Measurements from ENCODE around the gene EIF4G3.
"Not testable (repeated sequence)": the region's sequence is repeated elsewhere in the genome, so short reads cannot be mapped to it uniquely, and the experiment has no call there.

EIF4G3 gene

GRCh38 chr1:20867062-20867461 lies 309.6 kb downstream of the EIF4G3 start:
- no peak for DNase-seq

- no peak for DNase-seq
These were observed 311.7 kb downstream of the EIF4G3 start for GRCh38 chr1:20865001-20865400.

DNA sequence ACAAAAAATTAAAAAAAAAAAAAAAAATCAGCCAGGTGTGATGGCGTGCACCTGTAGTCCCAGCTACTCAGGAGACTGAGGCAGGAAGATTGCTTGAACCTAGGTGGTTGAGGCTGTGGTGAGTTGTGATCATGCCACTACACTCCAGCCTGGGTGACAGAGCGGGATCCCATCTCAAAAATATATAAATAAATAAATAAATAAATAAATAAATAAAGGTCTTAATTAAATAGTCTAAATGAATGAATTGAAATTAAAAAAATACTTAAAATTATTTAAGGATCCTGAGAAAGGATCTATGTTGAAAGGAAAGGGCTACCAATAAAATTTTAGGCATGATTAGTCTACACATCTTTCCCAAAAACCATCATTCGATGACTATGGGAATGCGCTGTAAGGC lies 322.2 kb downstream of the EIF4G3 start:
- no peak for DNase-seq

GRCh38 chr1:20851791-20852190 lies 324.9 kb downstream of the EIF4G3 start:
- DNase-seq, result not testable (repeated sequence)

DNA sequence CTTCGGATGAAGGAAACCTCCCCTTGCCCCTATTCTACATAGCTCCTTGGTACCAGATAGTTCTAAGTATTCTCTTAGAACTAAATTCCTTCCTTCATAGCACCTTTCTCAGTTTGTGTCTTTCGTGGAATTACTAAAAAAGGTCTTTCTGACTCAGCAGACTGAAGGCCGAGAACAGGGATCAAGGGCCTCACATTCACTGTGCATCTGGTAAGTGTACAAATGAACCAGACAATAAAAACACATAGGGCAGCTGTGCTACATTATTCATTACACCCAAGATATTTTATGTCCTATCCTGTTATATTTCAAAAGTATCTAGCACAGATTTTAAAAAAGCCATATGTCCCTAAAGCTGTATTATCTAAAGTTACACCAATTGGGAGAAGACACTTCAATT lies 326.7 kb downstream of the EIF4G3 start:
- no peak for DNase-seq

GRCh38 chr1:20849100-20849499 lies 327.6 kb downstream of the EIF4G3 start:
- DNase-seq, result no peak

DNA sequence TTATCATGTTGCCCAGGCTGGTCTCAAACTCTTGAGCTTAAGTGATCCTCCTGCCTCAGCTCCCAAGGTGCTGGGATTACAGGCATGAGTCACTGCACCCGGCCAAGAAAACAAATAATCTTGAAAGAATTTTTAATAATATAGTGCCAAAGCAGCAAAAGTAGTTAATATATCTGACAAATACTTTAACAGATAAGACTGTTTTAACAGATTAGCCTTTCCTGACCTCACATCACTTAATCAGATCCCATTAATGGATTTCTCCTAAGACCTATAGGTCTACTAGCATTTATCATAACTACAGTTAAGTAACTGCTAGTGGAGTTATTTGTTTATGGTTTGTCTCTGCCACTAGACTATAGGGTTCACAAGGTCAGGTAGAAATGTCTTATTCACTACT lies 328.5 kb downstream of the EIF4G3 start:
- no peak for DNase-seq

- no peak for DNase-seq
These were observed 329.1 kb downstream of the EIF4G3 start for GRCh38 chr1:20847611-20848080.

DNA sequence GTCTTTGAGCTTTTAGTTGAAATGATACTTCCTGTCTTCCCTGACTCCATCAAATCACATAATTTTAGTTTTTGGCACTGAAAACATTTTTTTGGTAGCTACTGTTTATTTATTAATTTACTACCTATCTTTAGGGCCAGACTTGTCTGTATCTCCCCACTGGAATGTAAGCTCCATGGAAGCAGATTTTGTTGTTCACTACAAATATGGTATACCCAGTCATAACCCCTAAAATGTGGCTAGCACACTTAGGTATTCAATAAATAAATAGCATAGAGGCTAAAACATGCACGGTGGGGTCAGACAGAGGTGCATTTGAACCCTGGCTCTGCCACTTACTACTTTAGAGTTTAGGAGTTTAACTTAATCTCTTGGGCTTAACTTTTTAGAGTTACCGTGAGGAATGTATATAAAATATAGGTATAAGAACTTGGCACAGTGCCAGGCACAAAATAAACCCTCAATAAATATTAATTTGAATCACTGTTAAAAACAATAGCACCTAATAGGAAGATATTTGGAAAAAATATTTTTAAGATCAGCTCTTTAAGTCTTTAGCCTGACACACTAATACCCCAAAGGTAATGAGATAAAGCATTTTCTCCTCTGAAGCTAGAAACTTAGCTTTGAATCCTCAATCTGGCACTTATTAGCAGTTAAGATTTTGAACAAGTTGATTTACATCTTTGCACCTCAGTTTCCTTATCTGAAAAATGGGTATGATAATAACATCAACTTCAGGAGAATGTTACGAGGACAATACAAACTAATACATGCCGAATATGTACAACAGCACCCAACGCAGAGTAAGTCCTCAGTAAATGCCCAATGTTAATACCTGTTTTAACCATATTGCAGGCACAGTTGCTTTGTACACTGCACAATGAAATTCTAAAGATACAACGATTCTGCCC lies 330.0 kb downstream of the EIF4G3 start:
- DNase-seq, result no peak

DNA sequence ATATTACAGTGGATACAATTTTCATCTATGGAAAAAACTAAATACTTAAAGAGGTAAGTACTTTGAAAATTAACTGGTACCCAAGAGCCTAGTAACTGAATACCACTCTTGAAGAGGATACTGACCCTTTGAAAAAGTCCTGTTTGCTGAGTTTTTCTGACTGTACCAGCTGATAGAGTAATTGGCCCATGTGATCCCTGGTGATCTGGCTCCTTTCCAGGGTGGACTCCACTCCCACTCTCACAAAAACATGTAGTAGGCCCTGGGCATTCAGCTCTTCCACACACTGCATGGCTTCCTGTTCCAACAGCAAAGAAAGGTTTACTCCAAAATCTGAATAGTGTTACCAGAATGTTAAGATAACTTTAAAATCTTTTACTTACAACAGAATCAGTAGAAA lies 336.0 kb downstream of the EIF4G3 start:
- no peak for DNase-seq

DNA sequence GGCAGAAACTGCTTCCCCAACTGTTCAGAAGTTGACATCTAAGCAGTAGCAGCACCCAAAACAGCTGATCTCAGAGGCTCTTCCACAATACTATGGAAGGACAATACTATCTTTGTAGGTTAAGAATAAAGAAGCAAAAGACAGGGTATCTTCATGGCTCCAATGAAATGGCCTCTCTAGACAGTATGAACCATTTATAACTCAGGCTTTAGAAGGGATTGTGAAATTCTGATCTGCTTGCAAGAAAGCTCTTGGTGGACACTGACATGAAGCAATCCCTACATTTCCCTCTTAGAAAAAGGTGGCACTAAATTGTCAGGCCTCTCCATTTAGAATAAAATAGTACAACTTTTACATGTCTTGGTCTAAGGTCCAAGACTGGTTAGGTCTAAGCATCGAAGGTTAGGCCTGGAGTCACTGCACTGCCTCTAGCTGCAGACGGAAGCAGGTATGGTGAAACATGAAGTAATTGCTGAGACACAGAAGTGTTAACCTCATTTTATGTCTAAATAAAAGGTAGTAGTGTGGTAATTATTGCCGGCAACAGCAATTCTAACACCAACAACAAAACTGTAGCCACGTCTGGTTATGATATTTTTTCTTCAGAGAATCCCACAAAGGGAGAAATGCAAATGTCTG lies 339.0 kb downstream of the EIF4G3 start:
- DNase-seq, result no peak

GRCh38 chr1:20836230-20836629 lies 340.5 kb downstream of the EIF4G3 start:
- no peak for DNase-seq

GRCh38 chr1:20834780-20835179 lies 341.9 kb downstream of the EIF4G3 start:
- DNase-seq, result no peak

DNA sequence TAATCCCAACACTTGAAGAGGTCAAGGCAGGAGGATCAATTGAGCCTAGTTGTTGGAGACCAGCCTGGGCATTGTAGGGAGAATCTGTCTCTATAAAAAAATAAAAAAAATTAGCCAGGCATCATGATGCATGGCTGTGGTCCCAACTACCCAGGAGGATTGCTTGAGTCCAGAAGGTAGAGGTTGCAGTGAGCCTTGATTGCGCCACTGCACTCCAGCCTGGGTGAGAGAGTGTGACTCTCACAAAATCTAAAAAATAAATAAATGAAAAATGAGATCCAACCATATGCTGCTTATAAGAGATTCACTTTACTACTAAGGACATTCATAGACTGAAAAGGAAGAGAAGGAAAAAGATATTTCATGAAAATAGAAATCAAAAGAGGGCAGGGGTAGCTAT lies 342.5 kb downstream of the EIF4G3 start:
- DNase-seq, result no peak

DNA sequence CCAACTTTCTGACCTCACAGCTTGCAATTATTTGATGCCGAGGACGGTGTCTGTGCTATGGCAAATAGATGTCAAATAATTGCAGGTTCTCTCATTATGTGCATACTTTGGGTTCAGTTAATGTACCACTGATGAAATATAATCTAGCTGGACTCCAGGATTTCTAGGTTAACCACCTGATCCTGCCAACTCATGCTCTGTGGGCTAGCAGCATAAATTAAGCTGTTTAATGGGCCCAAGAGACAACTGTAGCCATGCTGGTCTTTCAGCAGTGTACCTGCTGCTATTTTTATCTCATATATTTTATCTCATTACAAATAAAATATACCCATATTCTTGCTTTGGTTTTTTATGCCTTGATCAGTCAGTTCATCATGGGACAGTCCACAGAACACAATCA lies 346.3 kb downstream of the EIF4G3 start:
- no peak for DNase-seq

DNA sequence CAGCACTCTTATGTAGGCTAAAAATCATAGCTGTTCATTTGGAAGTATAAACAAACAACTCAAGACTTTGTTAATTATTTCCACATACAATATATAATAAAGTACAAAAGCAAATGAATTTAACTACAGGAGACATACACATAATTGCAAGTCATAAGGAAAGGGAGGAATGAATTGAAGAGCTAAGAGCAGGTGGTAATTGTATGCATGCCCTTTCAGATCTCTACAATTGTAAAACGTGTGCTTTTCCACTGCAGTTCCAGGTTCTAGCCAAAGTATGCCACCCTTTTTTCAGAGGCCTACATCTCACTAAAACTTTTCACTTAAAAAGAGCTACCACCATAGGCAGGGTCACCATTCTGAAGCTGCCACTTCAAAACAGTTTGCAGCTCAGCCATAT lies 346.8 kb downstream of the EIF4G3 start:
- no peak for DNase-seq

- no peak for DNase-seq
These were observed 347.2 kb downstream of the EIF4G3 start for GRCh38 chr1:20829531-20829930.

DNA sequence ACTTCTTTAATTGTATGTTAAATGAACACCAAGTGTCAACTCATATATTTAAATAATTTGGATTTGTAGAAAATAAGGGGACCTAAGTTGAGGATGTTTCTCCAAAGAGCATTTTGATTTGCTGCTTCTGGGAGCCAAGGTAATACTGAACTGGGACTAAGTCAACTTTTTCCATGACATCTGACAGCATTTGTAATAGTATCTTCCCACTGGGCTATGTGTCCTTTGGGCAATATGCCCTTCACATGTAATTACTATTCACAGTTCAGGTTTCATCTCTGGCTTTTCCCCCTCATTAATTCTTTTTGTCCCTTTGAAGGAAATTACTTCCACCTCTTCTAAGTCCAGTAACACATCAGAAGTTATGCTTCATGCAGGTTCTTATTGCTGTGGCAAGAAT lies 352.9 kb downstream of the EIF4G3 start:
- no peak for DNase-seq

GRCh38 chr1:20821466-20821865 lies 355.2 kb downstream of the EIF4G3 start:
- no peak for DNase-seq

DNA sequence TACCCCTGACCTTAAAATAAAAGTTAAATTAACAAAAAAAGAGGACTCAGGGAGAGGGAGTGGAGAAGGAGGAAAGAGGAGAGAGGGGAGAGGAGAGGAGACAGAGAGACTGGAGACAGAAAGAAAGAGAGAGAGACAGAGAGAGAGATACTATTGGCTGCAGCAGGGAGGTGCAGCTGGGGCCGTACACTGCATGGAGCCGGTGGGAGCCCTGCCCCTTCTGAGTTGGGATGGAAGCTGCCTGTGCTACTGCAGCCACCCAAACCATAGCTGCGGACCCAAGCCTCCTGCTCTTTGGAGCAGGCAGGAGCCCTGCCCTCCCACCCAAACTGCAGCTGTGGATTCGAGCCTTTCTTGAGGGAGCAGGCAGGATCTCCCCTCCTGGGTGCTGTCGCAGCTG lies 356.9 kb downstream of the EIF4G3 start:
- no peak for DNase-seq

DNA sequence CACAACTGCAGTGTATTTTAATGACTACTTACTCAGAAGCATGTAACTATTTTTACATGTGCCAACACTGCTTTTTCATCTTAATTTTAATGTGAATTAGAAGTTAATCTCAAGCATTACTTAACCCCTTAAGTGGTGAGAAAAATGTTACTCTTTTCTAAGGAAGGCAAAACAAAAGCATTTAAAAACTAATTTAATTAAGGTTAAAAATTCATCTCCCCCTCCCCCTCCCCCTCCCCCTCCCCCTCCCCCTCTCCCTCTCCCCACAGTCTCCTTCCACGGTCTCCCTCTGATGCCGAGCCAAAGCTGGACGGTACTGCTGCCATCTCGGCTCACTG lies 362.2 kb downstream of the EIF4G3 start:
- no peak for DNase-seq

GRCh38 chr1:20811916-20812315 lies 364.8 kb downstream of the EIF4G3 start:
- no peak for DNase-seq

- no peak for DNase-seq
These were observed 383.5 kb downstream of the EIF4G3 start for GRCh38 chr1:20793236-20793635.

GRCh38 chr1:20792196-20792595 lies 384.5 kb downstream of the EIF4G3 start:
- no peak for DNase-seq

DNA sequence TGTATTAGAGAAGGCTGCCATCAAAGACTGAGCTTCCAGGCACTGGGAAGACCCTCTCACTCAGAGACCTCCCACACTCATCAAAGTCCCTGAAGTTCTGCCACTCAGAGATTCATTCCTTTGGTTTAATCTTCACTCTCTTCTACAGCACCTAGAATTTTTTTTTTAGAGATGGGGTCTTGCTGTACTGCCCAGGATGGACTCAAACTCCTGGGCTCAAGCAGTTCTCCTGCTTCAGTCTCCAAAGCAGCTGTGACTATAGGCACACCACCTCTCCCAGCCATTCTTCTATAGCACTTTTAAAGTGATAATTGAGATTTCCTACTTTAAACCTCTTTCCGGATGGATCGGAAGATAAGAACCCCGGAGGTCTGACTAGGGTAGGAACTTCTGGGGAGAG lies 385.9 kb downstream of the EIF4G3 start:
- no peak for DNase-seq
